Thoracic aorta (tissue), 2 donors: ENCODE measurements around the gene MYNN. TPM values are rescaled to one million over a fixed set of nuclear protein-coding genes. Genes with fewer than 3 reads are reported as not detected.

Experiments
- ATAC-seq: fragments of 150-250 bp; one replicate; pipeline ENCODE4 v1.8.0; 2017; ENCODE audit warnings: low read depth; ENCODE audit not compliant: insufficient number of reproducible peaks, low FRiP score
- DNase-seq: peaks from one replicate; pipeline ENCODE4 v3.0.0-alpha.2; 2020; ENCODE audit warnings: low spot score
- H3K27ac ChIP-seq, 2 donors: fragments of 200-600 bp; sonication (generic); 1 replicate in 1 of 2; 2 replicates in 1 of 2; pipeline ENCODE4 v1.5.1; 2016; ENCODE audit warnings: mild to moderate bottlenecking in 2 of 2, moderate library complexity in 2 of 2
- H3K27me3 ChIP-seq: fragments of 200-600 bp; sonication (generic); replicated peaks from 2 replicates; pipeline ENCODE4 v1.6.0; 2016; ENCODE audit warnings: mild to moderate bottlenecking; ENCODE audit not compliant: insufficient read depth
- H3K36me3 ChIP-seq: fragments of 200-600 bp; sonication (generic); one replicate; pipeline ENCODE4 v1.5.1; 2016
- H3K4me1 ChIP-seq, 2 donors: fragments of 200-600 bp; sonication (generic); 1 replicate in 1 of 2; 2 replicates in 1 of 2; pipeline versions ENCODE4 v1.5.1 to v1.6.0; 2016; ENCODE audit warnings: low read depth in 2 of 2, mild to moderate bottlenecking in 1 of 2; ENCODE audit not compliant: control insufficient read depth in 1 of 2
- H3K4me3 ChIP-seq: fragments of 200-600 bp; sonication (generic); 2 replicates; pipeline ENCODE4 v1.5.1; 2016; ENCODE audit warnings: mild to moderate bottlenecking
- H3K9me3 ChIP-seq: fragments of 200-600 bp; sonication (generic); 2 replicates; pipeline ENCODE4 v1.5.1; 2016
- CTCF ChIP-seq: fragments of 200-600 bp; sonication (generic); IDR thresholded peaks from one replicate; pipeline ENCODE4 v1.5.1; 2019; ENCODE audit warnings: antibody characterized with exemption
- total RNA-seq, 2 donors: library from RNA; depleted of rRNA; stranded (reverse); fragments of >200 nt; gene quantifications; one replicate each; pipeline versions ENCODE4 v1.1.0 to v1.2.3, GENCODE V29; 2016

The MYNN gene
- total RNA-seq, 2 donors from 2014 or later = 10.8 to 14.3 TPM

- Histone ChIP-seq H3K4me3 (no peak overlapping the region), H3K27me3 (no peaks in the 10 kb centered on the region), H3K27ac (no peak overlapping the region), H3K9me3 (no peaks in the 10 kb centered on the region), H3K4me1 (peaks cover 0 to 4% of the 10 kb centered on the region in 2 donors), H3K36me3 (no peaks in the 10 kb centered on the region)
- no peak for DNase-seq
- no peak for TF ChIP-seq CTCF
- no peak for ATAC-seq
Observed at GRCh38 chr3:169758359-169758994, 14.7 kb upstream of the MYNN start.

- no peak for TF ChIP-seq CTCF
- Histone ChIP-seq H3K4me3 (no peak overlapping the region), H3K9me3 (no peaks in the 10 kb centered on the region), H3K27me3 (no peaks in the 10 kb centered on the region), H3K4me1 (peaks cover 0 to 11% of the 10 kb centered on the region in 2 donors), H3K27ac (no peak overlapping the region), H3K36me3 (no peaks in the 10 kb centered on the region)
- ATAC-seq (no peak), DNase-seq (no peak)
Observed at GRCh38 chr3:169759256-169759655, 13.9 kb upstream of the MYNN start.

GRCh38 chr3:169760479-169760878 is 12.7 kb upstream of the MYNN start:
- TF ChIP-seq CTCF = no peak
- DNase-seq = no peak
- Histone ChIP-seq H3K27me3 (no peaks in the 10 kb centered on the region), H3K27ac (no peak overlapping the region), H3K36me3 (no peaks in the 10 kb centered on the region), H3K4me1 (peaks cover 0 to 11% of the 10 kb centered on the region in 2 donors), H3K9me3 (no peaks in the 10 kb centered on the region), H3K4me3 (no peak overlapping the region)
- no peak for ATAC-seq

- Histone ChIP-seq H3K4me1 (peaks cover 0 to 11% of the 10 kb centered on the region in 2 donors), H3K4me3 (peak overlapping the region; percentile 92), H3K27me3 (no peaks in the 10 kb centered on the region), H3K9me3 (no peaks in the 10 kb centered on the region), H3K27ac (peak overlapping the region; percentile 98 to 99), H3K36me3 (no peaks in the 10 kb centered on the region)
- ATAC-seq (peak; percentile 78), DNase-seq (no peak)
- TF ChIP-seq CTCF = no peak
Observed at GRCh38 chr3:169764312-169764881, 8.8 kb upstream of the MYNN start.

GRCh38 chr3:169764882-169765612 is 8.1 kb upstream of the MYNN start, which contains the start of gene TERC:
TSS of gene TERC (minus strand) at chr3:169765060.
- TF ChIP-seq CTCF = no peak
- H3K27me3 ChIP-seq = no peaks in the 10 kb centered on the region
- peak; percentile 80 for DNase-seq

More at GRCh38 chr3:169764882-169765612, 8.1 kb upstream of the MYNN start, which contains the start of gene TERC:
- no peaks in the 10 kb centered on the region for H3K9me3 ChIP-seq
- peak; percentile 85 for ATAC-seq
- H3K4me3 ChIP-seq = peak within 1 kb of the TSS; percentile 92
- peaks cover 0 to 11% of the 10 kb centered on the region in 2 donors for H3K4me1 ChIP-seq
- H3K27ac ChIP-seq = peak within 1 kb of the TSS; percentile 98 to 99
- no peaks in the 10 kb centered on the region for H3K36me3 ChIP-seq
